ENCODE data around the gene SIGLEC8.
A peak's percentile ranks its signal among the peaks of the same experiment; 100 is the strongest.
"Not testable (repeated sequence)": the region's sequence is repeated elsewhere in the genome, so short reads cannot be mapped to it uniquely, and the experiment has no call there.

Gene SIGLEC8

GRCh38 chr19:51448011-51448410, 10.2 kb downstream of the SIGLEC8 start:
- no peak overlapping the region for H3K4me3 ChIP-seq (replicated peaks in 1 of 2; ENCODE audit: low read depth in 2 of 2, low read length in 2 of 2)
- no peak for TF ChIP-seq CTCF (IDR thresholded peaks at IDR 0.05; ENCODE audit: low read depth, low read length)
- DNase-seq (ENCODE audit: low read depth in 2 of 2) = no peak

- DNase-seq (ENCODE audit: low read depth in 2 of 2); H3K4me3 ChIP-seq (replicated peaks in 1 of 2; ENCODE audit: low read depth in 2 of 2, low read length in 2 of 2): not testable (repeated sequence)
Measured at GRCh38 chr19:51447510-51447909, 10.7 kb downstream of the SIGLEC8 start.

GRCh38 chr19:51441410-51442390, 16.6 kb downstream of the SIGLEC8 start:
- H3K4me3 ChIP-seq (replicated peaks in 1 of 2; ENCODE audit: low read depth in 2 of 2, low read length in 2 of 2) = no peak overlapping the region
- no peak for TF ChIP-seq CTCF (IDR thresholded peaks at IDR 0.05; ENCODE audit: low read depth, low read length)
- no peak for DNase-seq (ENCODE audit: low read depth in 2 of 2)

DNA sequence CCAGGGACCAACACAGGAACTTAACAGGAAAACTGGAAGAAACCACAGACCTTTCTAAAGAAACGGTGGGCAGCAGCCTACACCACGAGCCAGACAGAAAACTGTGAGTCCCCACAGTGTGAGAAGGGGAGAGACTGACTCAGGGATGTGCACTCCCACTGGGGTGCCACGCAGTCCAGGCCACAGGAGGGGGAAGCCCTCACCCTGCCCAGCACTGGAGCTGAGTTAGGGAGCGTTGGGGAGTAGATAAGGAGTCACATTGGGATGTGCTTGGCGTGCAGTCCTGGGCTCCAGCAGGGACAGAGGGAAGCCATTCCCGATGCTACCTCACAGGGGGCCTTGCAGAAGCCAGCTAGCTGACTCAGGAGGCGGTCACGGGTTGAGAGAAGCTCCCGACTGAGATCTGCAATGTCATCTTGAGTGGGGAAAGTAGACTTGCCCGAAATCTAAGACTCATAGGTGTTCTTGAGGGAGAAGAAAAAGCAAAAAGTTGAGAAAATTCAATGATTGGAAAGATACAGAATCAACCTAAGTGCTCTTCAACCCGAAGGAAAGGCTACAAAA, 17.3 kb downstream of the SIGLEC8 start:
- H3K4me3 ChIP-seq (replicated peaks in 1 of 2; ENCODE audit: low read depth in 2 of 2, low read length in 2 of 2) = no peak overlapping the region
- TF ChIP-seq CTCF (IDR thresholded peaks at IDR 0.05; ENCODE audit: low read depth, low read length) = no peak
- DNase-seq (ENCODE audit: low read depth in 2 of 2) = no peak

DNA sequence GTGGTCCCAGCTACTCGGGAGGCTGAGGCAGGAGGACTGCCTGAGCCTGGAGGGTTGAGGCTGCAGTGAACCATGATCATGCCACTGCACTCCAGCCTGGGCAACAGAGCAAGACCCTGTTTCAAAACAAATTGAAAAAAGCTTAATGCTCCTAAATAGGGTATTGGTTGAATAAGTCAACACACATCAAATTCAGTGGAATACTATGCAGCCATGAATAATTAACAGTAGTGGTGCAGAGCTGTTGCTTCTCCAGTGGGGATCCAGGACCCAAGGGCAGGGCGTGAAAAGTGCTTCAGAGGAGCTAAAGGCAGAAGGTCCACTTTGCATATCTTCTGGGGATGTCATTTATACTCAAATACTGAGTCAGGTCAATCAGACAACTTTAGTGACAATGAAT, 18.2 kb downstream of the SIGLEC8 start:
- no peak overlapping the region for H3K4me3 ChIP-seq (replicated peaks in 1 of 2; ENCODE audit: low read depth in 2 of 2, low read length in 2 of 2)
- no peak for DNase-seq (ENCODE audit: low read depth in 2 of 2)
- no peak for TF ChIP-seq CTCF (IDR thresholded peaks at IDR 0.05; ENCODE audit: low read depth, low read length)

GRCh38 chr19:51439021-51439465, 19.2 kb downstream of the SIGLEC8 start:
- peak; percentile 36 for TF ChIP-seq CTCF (IDR thresholded peaks at IDR 0.05; ENCODE audit: low read depth, low read length)
- peak; percentile 2 to 3 for DNase-seq (ENCODE audit: low read depth in 2 of 2)
- no peak overlapping the region for H3K4me3 ChIP-seq (replicated peaks in 1 of 2; ENCODE audit: low read depth in 2 of 2, low read length in 2 of 2)

GRCh38 chr19:51434456-51434855, 23.8 kb downstream of the SIGLEC8 start:
- H3K4me3 ChIP-seq (replicated peaks in 1 of 2; ENCODE audit: low read depth in 2 of 2, low read length in 2 of 2) = no peak overlapping the region
- DNase-seq (ENCODE audit: low read depth in 2 of 2) = no peak
- TF ChIP-seq CTCF (IDR thresholded peaks at IDR 0.05; ENCODE audit: low read depth, low read length) = no peak
